Fibroblast of villous mesenchyme (primary cell): ENCODE data around the gene NUCB1. TPM values are rescaled to one million over a fixed set of nuclear protein-coding genes. Genes with fewer than 3 reads are reported as not detected.

ENCODE experiments used
- DNase-seq: peaks from one replicate; pipeline ENCODE4 v3.0.0-alpha.2; 2010; ENCODE audit warnings: low read depth
- H3K4me3 ChIP-seq: 2 replicates; pipeline ENCODE4 v1.5.1; 2011; ENCODE audit warnings: low read depth, mild to moderate bottlenecking, low read length
- CTCF ChIP-seq: IDR thresholded peaks from 2 replicates; pipeline ENCODE4 v1.5.1; 2012; ENCODE audit warnings: low read depth, mild to moderate bottlenecking, low read length; ENCODE audit not compliant: insufficient read depth
- total RNA-seq: library from RNA; depleted of rRNA; stranded (reverse); fragments of >200 nt; gene quantifications from 2 replicates; pipeline ENCODE4 v1.2.3, GENCODE V29; 2012

The NUCB1 gene
- total RNA-seq, 1 donor = 139 TPM

GRCh38 chr19:48933382-48933932 lies 33.3 kb downstream of the NUCB1 start, which contains the start of gene DHDH:
TSS of gene DHDH (plus strand) at chr19:48933699. CDS start at chr19:48933722, 23 bp downstream.
- H3K4me3 ChIP-seq = peak within 1 kb of the TSS; percentile 56
- peak; percentile 40 for DNase-seq
- TF ChIP-seq CTCF = no peak

- no peak overlapping the region for H3K4me3 ChIP-seq
- TF ChIP-seq CTCF = no peak
- no peak for DNase-seq
Observed at GRCh38 chr19:48934837-48935236, 34.7 kb downstream of the NUCB1 start.

- TF ChIP-seq CTCF = no peak
- DNase-seq = no peak
Observed at GRCh38 chr19:48935864-48936263, 35.8 kb downstream of the NUCB1 start.

GRCh38 chr19:48938256-48938655 lies 38.1 kb downstream of the NUCB1 start:
- DNase-seq = no peak
- TF ChIP-seq CTCF = no peak
- no peak overlapping the region for H3K4me3 ChIP-seq

More at GRCh38 chr19:48935864-48936263, 35.8 kb downstream of the NUCB1 start:
- H3K4me3 ChIP-seq = no peak overlapping the region

GRCh38 chr19:48940902-48941301 lies 40.8 kb downstream of the NUCB1 start:
- no peak for TF ChIP-seq CTCF
- no peak overlapping the region for H3K4me3 ChIP-seq
- DNase-seq = no peak

- TF ChIP-seq CTCF = no peak
- DNase-seq = no peak
- no peak overlapping the region for H3K4me3 ChIP-seq
Observed at GRCh38 chr19:48943081-48943480, 43.0 kb downstream of the NUCB1 start.

GRCh38 chr19:48945415-48945814 lies 45.3 kb downstream of the NUCB1 start:
- H3K4me3 ChIP-seq = no peak overlapping the region
- DNase-seq = no peak
- TF ChIP-seq CTCF = no peak
